HL-60/S4 treated with phorbol 12-myristate 13-acetate at 8.2 ng/mL for 4 days and 3 days (cell line): ENCODE results near the gene HSPE1.
"Not testable (repeated sequence)": the region's sequence is repeated elsewhere in the genome, so short reads cannot be mapped to it uniquely, and the experiment has no call there.

ENCODE experiments used
- in situ Hi-C: fragments of 300-500 bp; cut with MboI; formaldehyde crosslinking; loops from 2 replicates; pipeline ENCODE4 v1.15.0; 2022; ENCODE audit warnings: low sequenced_read_pairs

HSPE1 gene

DNA sequence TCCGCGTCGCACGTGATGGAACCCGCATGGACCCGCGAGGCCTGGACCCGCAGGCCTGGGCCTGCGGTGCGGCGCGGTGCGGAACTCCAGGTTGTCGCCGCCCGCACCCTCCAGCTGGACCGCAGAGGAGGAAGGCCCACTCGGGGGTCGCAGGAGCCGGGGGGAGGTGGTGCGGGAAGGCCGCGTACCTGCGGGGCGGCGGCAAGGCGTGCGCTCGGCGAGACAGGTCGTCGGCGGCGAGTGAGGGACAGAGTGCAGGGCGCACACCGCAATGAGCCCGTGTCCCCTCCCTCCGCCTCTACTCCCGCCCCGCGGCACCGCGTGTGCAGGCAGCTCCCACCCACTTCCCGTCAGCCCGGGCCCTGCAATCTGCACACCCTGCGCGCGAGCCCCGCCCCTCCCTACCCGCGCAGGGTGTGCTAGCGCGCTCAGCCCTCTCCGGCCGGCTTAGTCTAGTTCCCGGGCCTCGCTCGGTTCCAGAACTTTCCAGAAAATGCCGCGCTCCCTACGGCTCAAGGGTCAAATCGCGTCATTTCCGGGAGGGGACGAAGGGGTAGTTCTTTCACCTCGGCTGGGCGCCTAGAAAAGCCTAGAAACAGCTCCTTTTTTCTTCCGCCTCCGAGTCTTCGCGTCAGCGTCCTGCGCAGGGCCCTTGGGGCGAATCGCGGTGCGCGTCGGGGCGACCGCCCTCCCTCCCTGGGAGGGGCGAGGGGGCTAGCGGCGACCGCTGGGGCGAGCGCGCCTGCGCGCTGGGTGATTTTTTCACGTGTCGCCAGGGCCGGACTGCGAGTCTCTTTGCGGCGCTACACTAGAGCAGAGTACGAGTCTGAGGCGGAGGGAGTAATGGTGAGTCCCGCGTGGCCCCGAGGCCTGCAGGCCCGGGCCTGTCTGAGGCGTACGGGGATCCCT, at the start of gene HSPE1, which contains the start of gene HSPD1:
TSS of gene HSPE1 (plus strand) at position 786 of the 909 bp plus-strand sequence. CDS start at position 844, 58 bp downstream.
TSS of gene HSPD1 (minus strand) at position 247 of the 909 bp plus-strand sequence. CDS start 992 bp downstream, outside the sequence.
- in situ Hi-C loops: no loop called here

DNA sequence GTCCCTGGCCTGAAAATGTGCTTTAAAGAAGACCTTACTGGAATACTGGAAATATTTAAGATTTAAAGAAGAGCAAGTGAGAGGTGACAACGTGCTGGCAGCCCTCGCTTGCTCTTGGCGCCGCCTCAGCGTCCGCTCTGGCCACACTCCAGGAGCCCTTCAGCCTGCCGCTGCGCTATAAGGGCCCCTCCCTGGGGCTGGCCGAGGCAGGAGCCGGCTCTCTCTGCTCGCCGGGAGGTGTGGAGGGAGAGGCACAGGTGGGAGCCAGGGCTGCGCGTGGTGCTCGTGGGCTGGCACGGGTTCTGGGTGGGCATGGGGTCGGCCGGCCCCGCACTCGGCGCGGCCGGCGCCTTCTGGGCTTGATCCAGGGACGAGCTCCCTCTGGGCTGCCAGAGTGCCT, 49.7 kb upstream of the HSPE1 start:
- in situ Hi-C loops: no loop called here

DNA sequence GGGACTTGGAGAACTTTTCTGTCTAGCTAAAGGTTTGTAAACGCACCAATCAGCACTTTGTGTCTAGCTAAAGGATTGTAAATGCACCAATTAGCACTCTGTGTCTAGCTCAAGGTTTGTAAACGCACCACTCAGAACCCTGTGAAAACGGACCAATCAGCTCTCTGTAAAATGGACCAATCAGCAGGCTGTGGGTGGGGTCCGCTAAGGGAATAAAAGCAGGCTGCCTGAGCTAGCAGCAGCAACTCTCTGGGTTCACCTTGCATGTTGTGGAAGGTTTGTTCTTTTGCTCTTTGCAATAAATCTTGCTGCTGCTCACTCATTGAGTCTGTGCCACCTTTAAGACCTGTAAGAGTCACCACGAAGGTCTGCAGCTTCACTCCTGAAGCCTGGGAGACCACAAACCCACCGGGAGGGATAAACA, 49.2 kb upstream of the HSPE1 start:
- in situ Hi-C loops: not testable (repeated sequence)

DNA sequence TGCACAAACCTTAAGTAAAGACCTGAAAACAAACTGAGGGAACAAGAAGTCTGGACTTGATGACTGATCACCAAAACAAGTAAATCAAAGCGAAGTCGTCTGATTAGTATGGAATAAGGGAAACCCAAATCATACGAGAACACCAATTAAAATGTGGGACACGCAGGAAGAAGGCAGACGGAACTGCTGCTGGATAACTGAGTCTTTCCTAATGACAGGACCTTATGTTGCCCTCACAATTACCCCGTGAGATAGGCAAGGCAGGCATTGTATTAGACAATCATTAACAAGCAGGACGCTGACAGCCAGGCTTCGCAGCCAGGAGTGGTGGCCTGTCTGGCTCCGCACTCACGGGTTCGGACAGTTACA, 47.4 kb upstream of the HSPE1 start:
- in situ Hi-C loops: no loop called here

DNA sequence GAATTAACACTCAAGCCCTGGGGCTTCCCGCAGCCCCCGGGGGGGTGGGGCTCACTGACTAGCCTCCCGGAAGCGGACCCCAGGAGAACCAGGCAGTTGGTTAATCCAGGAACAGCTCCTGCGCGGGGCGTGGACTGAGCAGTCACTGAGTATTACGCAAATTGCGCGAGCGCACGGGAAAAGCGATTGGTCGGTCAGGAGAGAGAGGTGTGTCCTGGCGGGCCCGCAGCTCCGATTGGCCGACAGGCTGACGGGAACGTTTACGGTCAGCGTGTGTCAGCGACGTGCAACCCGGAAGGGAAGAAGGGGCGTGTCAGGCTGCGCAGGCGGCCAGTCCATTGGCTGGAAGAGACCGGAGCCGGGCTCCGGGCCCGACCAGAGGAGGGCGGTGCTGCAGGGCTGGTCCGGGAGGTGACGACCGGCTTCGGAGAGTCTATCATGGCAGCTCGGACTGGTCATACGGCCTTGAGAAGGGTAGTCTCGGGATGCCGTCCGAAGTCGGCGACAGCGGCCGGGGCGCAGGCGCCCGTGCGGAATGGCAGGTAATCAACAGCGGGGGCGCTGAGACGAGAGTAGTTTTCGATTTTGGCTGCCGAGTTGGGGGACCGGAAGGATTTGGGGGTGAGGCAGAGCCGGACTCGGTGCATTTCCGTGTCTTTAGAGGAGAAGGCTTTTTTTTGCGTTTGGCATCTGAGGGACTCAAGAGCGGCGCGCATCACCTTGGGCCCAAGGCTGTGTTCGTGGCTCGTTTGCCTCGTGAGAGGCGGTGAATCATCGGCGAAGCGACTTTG, 46.9 kb upstream of the HSPE1 start, which contains the start of gene COQ10B:
TSS of gene COQ10B (plus strand) at position 430 of the 791 bp plus-strand sequence. CDS start at position 439, 9 bp downstream.
- in situ Hi-C loops: no loop called here

DNA sequence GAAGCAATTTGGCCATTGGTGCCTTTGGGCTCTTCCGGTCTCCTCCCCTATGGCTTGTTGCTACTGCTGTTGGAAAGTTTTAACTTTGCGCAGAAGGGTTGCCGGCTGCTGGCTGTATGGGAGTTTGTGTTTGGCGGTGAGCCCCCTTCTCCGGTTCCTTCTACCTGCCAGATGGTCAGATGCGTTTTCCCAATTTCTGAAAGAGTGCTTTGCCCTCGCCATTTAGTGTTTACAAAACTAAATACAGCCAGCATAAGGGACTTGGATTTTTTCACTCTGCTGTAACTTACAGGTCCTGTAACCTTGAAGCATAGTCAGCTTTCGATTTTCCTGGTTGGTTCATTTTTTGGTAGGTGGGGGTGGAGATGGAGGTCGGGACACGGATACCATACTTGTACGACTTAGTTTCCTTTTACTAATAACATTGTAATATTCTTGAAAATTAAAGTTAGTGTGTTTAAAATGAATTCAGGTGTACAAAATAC, 46.2 kb upstream of the HSPE1 start:
- in situ Hi-C loops: no loop called here

DNA sequence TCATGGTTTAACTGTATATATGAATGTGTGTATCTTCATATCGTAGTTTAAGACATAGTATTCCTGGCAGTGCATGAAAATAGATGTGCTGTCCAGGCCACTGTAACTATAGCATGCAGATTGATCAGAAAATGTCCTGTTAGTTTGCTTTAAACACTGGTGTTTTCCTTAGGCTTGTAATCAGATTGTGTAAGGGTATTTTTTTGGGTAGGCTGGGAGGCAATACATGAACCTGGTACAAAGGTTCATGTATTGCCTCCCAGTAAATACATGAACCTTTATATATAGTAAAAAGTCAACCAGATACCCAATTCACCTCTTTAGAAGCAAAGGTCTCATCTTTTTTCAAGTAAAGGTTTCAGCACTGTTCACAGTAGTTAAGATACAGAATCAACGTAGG, 45.3 kb upstream of the HSPE1 start:
- in situ Hi-C loops: no loop called here

DNA sequence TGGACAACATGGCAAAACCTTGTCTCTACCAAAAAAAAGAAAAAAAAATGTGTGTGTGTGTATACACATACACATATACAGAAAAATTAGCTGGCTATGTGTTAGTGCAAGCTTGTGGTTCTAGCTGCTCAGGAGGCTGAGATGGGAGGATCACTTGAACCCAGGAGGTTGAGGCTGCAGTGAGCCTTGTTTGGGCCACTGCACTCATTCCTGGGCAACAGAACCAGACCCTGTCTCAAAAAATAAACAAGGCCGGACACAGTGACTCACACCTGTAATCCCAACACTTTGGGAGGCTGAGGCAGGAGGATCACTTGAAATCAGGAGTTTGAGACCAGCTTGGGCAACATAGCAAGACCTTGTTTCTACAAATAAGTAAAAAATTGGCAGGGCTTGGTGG, 44.8 kb upstream of the HSPE1 start:
- in situ Hi-C loops: no loop called here

DNA sequence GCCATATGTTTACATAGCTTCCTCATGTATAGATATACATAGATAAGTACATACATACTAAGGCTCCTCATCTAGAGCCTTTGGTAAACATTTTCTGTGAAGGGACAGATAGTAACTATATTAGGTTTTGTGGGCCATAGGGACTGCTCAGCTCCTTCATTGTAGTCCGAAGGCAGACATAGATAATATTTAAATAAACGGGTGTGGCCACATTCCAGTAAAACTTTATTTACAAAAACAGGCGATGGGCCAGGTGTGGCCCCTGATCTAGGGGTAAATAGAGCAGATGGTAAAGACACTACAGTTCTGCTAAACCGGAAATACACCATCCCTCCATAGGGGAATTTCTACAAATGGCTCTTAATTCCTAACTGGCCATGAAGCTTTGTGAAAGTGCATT, 39.5 kb upstream of the HSPE1 start:
- in situ Hi-C loops: no loop called here

DNA sequence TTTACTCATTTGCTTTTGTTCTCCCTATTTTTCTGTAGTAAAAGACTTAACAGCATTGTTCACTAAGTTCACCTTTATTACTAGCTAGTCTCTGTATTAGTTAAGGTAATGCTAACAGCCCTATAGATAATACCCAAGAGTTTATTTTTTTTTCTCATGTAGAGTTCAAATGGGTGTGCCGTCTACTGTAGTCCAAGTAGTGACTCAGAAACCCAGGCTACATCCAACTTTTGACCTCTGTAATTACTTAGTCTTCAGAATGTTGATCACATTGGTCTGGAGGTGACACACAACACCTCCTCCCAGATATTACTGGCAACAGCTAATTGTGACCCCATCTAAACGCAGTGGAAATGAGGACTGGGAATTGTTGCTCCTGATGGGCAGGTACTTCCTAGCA, 39.1 kb upstream of the HSPE1 start:
- in situ Hi-C loops: no loop called here

DNA sequence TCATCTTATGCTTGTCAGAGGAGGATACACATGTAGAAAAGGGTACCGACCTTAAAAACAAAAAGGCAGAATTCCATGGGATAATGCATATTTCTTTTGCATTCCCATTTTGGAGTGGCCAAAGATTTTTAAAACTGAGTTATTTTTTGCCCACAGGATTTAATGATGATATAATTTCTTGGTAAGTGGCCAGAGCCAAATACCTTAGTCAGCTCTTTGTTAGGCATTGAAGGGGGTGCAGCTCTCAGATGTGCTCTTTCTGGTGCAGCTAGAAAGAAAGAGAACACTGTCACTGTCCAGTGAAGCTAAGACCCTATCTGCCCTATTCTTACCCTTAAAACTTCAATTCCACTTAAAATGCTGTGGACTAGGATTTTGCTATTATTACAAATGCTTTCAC, 36.0 kb upstream of the HSPE1 start:
- in situ Hi-C loops: no loop called here

DNA sequence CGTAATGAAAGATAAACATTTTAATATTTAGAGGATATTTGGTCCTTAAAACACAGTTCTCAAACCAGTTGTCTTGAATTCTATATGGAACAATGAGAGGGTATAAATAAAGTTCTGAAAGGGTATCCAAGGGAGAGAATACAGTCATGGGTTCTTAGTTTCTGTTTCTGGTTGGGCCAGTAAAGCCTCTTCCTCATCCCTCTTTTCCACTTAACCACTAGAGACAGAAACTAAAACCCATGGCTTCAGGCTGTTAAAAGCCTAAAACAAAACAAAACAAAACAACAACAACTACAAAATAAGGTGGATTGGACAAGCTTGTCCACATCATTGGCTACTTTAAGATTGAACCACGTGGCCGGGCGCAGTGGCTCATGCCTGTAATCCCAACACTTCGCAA, 28.0 kb upstream of the HSPE1 start:
- in situ Hi-C loops: no loop called here

DNA sequence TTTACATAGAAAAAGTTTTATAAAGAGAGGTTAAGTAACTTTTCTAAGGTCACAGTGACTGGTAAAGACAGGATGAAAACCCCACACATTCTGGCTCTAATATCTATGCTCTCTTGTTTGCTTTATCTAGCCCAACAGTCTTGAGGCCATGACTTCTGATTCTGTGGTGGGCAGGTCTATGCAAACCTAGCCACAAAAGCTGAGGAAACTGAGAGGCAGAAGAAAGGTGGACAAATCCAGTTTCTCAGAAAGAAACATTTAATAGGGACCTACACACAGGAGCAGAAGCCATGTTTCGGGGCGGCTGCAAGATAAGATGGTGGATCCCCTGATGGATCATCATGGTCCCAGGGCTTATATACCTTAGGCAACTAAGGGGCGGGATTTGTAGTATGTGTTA, 22.4 kb upstream of the HSPE1 start:
- in situ Hi-C loops: no loop called here

DNA sequence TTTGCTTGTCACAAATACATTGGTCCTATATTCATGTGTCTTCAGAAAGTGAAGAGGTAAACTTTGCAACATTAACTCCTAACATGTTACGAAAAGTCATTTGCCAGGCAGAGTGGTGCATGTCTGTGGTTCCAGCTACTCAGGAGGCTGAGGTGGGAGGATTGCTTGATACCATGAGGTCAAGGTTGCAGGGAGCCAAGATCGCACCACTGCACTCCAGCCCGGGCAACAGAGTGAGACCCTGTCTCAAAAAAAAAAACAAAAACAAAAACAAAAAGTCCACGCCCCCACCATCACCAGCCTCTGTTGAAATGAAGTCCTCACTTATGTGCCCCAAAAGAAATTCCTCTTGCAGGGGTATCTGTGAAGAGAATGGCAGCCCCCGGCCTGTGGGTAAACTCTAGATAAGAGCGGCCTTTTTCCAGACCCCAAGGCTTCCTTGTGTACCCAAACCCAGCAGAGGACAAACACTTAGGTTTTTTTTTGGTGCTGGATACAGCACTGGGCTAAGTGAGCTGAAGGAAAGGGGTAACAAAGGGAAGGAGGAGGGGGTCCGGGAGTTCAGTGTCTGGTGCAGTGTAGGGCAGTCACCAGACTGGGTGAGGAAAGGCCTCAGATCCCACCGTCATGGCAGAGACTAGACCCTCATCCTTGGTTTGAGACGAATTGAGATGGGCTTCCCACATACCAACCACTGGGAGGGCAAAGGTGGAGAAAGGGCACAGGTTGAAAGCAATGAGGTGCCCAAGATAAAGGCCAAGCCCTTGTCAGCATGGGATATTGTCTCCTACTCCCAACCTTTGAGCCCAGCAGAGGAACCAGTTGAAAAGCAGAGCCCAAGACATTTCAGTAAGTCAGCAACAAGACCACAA, 19.8 kb upstream of the HSPE1 start:
- in situ Hi-C loops: no loop called here

DNA sequence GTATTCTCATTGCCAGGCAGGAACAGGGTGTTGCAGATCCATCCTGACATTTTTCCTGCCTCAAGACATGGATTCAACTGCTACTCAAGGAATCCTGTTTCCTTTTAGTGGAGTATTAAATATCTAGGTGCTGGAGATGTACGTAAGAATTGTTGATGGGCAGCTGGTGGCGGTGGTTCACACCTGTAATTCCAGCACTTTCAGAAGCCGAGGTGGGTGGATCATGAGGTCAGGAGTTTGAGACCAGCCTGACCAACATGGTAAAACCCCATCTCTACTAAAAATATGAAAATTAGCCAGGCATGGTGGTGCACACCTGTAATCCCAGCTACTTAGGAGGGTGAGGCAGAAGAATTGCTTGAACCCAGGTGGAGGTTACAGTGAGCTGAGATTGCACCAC, 15.9 kb upstream of the HSPE1 start:
- in situ Hi-C loops: not testable (repeated sequence)

DNA sequence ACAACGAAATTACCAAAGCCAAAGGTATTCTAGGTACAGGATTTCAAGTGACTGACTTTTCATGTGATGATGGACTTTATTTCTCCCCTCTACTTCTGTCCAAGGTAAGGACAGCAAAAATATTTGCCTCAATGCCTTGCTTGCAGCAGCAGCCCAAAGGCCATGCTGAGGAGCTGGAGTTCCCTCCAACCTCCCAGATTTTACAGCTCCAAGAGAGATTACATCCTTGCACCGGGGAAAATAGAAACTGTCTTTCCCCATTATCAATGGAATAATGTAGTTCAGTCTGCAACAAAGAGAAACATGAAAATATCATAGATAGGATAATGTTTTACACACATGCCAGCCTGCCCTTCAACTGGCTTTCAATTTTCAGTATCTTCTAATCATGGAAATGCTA, 14.0 kb upstream of the HSPE1 start:
- in situ Hi-C loops: no loop called here

DNA sequence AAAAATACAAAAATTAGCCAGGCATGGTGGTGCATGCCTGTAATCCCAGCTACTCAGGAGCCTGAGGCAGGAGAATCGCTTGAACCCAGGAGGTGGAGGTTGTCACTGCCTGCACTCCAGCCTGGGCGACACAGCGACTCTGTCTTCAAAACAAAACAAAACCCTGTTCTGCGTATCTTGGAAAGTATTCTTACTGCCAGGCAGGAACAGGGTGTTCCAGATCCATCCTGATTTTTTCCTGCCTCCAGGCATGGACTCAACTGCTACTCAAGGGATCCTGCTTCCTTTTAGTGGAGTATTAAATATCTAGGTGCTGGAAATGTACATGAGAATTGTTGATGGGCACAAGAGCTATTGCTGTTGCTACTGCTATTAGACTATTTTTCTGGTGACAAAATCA, 12.8 kb upstream of the HSPE1 start:
- in situ Hi-C loops: no loop called here

DNA sequence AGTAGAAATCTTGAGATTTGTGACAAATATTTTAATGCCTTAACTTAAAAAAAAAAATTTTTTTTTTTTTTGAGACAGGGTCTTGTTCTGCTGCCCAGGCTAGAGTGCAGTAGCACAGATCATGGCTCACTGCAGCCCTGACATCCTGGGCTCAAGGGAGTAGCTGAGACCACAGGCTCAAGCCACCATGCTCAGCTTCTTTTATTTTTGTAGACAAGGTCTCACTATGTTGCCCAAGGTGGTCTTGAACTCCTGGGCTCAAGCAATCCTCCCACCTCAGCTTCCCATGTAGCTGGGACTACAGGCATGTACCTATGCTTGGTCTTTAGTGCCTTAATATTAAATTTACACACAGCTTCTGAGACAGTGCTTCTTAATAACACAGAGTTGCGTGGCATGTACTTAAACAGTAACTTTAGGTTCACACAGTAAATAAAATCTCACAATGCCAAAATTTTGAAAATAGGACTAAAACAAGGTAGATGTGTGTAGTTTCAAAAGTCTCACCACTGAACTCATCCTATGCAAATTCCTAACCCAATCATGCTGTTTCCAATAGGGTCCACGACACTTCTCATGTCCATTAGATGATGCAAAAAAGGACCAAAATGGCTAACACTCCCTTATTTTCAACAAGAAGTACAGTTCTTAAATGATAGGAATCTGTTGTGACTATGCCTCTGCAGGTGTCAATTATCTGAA, 4.6 kb upstream of the HSPE1 start:
- in situ Hi-C loops: no loop called here

DNA sequence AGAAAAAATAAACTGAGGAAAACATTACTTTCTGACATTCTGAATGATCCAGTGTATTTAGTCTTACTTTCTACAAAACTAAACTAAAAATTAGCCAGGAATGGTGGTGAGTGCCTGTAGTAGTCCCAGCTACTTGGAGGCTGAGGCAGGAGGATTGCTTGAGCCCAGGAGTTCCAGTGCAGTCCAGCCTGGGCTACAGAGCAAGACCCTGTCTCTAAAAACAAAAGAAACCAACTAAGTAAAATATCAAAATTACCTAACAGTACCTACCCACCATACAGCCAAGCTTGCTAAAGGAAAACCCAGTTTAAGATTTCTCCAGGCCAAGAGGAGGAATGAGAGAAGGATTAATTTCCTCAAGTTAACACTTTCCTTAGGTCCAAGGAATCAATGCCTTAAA, 3.5 kb upstream of the HSPE1 start:
- in situ Hi-C loops: no loop called here

DNA sequence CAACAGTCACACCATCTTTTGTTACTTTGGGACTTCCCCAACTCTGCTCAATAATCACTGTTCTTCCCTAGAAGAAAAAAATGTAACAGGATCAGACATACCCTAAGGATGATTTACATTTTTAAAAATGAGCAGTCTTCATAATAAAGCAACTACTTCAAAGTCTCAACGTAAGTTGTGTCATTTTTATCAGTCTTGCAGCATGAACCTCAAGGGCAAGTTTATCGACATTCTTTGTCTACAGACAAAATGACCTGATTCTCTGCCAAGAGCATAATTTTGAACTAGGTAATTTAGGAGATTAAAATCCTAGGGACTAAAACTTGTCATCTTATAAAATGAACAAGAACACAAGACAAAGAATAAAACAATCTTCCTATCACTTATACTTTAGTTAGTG, 2.9 kb upstream of the HSPE1 start:
- in situ Hi-C loops: no loop called here
